Measurements from ENCODE around the gene ELK4. TPM values are rescaled to one million over a fixed set of nuclear protein-coding genes. Genes with fewer than 3 reads are reported as not detected.
"Not testable (repeated sequence)": the region's sequence is repeated elsewhere in the genome, so short reads cannot be mapped to it uniquely, and the experiment has no call there.

The ELK4 gene
- total RNA-seq, 2 donors from 2014 or later: 92.8 to 100 TPM

- no peak overlapping the region for H3K27ac Mint-ChIP-seq
- H3K27me3 Mint-ChIP-seq: peaks cover 26% of the 10 kb centered on the region
- peaks cover 6% of the 10 kb centered on the region for H3K4me1 Mint-ChIP-seq
- no peaks in the 10 kb centered on the region for H3K36me3 Mint-ChIP-seq (ENCODE audit: low read depth)
- H3K4me3 Mint-ChIP-seq: no peak overlapping the region
- no peaks in the 10 kb centered on the region for H3K9me3 ChIP-seq (ENCODE audit: control insufficient read depth, low read length, poor library complexity, severe bottlenecking)
- DNase-seq: no peak
- ATAC-seq: no peak
Observed at GRCh38 chr1:205660361-205660760, 28.6 kb upstream of the ELK4 start.

GRCh38 chr1:205658943-205659581 lies 27.3 kb upstream of the ELK4 start:
- no peaks in the 10 kb centered on the region for H3K9me3 ChIP-seq (ENCODE audit: control insufficient read depth, low read length, poor library complexity, severe bottlenecking)
- no peak overlapping the region for H3K4me3 Mint-ChIP-seq
- H3K36me3 Mint-ChIP-seq (ENCODE audit: low read depth): no peaks in the 10 kb centered on the region
- H3K27me3 Mint-ChIP-seq: peaks cover 26% of the 10 kb centered on the region
- ATAC-seq (peak; percentile 94), DNase-seq (peak; percentile 48 to 66 (median 52))
- no peak overlapping the region for H3K27ac Mint-ChIP-seq
- peaks cover 6% of the 10 kb centered on the region for H3K4me1 Mint-ChIP-seq

- no peaks in the 10 kb centered on the region for H3K36me3 Mint-ChIP-seq (ENCODE audit: low read depth)
- H3K27me3 Mint-ChIP-seq: peaks cover 19% of the 10 kb centered on the region
- ATAC-seq (no peak), DNase-seq (no peak)
- no peaks in the 10 kb centered on the region for H3K9me3 ChIP-seq (ENCODE audit: control insufficient read depth, low read length, poor library complexity, severe bottlenecking)
- no peak overlapping the region for H3K27ac Mint-ChIP-seq
- H3K4me1 Mint-ChIP-seq: peaks cover 6% of the 10 kb centered on the region
- no peak overlapping the region for H3K4me3 Mint-ChIP-seq
Observed at GRCh38 chr1:205656236-205656635, 24.4 kb upstream of the ELK4 start.

DNA sequence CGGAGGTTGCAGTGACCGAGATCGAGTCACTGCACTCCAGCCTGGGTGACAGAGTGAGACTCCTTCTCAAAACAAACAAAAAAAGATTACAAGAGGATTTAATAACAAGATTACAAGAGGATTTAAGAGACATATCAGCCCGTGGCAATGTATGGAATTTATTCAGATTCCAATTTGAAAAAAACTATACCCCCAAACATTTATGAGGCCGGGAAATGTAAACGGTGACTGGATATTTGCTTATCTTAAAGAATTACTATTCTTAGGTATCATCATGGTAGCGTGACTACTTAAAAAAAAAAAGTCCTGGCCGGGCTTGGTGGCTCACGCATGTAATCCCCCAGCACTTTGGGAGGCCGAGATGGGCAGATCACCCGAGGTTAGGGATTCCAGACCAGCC lies 21.2 kb upstream of the ELK4 start:
- H3K9me3 ChIP-seq (ENCODE audit: control insufficient read depth, low read length, poor library complexity, severe bottlenecking): no peaks in the 10 kb centered on the region
- Mint-ChIP-seq H3K36me3 (ENCODE audit: low read depth) (no peaks in the 10 kb centered on the region), H3K27me3 (peaks cover 6% of the 10 kb centered on the region), H3K27ac (no peak overlapping the region), H3K4me3 (no peak overlapping the region), H3K4me1 (no peaks in the 10 kb centered on the region)
- no peak for DNase-seq
- no peak for ATAC-seq

DNA sequence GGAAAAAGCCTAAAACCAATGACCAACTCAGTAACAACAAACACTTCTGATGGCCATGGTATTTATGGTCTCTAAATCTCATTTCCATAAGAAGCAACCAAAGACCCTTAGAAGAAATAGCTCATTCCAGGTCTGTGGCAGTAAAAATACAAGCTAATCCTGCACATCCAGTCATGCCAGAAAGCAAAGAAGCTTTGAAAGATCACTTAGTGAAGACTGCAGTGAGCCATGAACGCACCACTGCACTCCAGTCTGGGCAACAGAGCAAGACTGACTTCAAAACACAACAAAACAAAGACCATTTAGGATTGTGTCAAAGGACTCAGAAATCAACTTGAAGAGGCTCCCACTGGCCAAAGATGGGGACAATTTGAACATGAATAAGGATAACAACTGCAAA lies 18.4 kb upstream of the ELK4 start:
- H3K9me3 ChIP-seq (ENCODE audit: control insufficient read depth, low read length, poor library complexity, severe bottlenecking): no peaks in the 10 kb centered on the region
- H3K4me1 Mint-ChIP-seq: no peaks in the 10 kb centered on the region
- no peaks in the 10 kb centered on the region for H3K36me3 Mint-ChIP-seq (ENCODE audit: low read depth)

GRCh38 chr1:205645519-205645918 lies 13.7 kb upstream of the ELK4 start:
- Mint-ChIP-seq H3K36me3 (ENCODE audit: low read depth) (peaks cover 2% of the 10 kb centered on the region), H3K4me1 (no peaks in the 10 kb centered on the region), H3K27ac (peak overlapping the region; percentile 19), H3K27me3 (peaks cover 24% of the 10 kb centered on the region), H3K4me3 (no peak overlapping the region)
- ATAC-seq (no peak), DNase-seq (no peak)
- H3K9me3 ChIP-seq (ENCODE audit: control insufficient read depth, low read length, poor library complexity, severe bottlenecking): no peaks in the 10 kb centered on the region

More for the DNA sequence above, 18.4 kb upstream of the ELK4 start:
- Mint-ChIP-seq H3K4me3 (no peak overlapping the region), H3K27ac (no peak overlapping the region), H3K27me3 (peaks cover 10% of the 10 kb centered on the region)
- ATAC-seq: no peak
- DNase-seq: no peak

- DNase-seq (no peak), ATAC-seq (no peak)
- Mint-ChIP-seq H3K4me3 (no peak overlapping the region), H3K27ac (no peak overlapping the region), H3K36me3 (ENCODE audit: low read depth) (peaks cover 8% of the 10 kb centered on the region), H3K4me1 (peaks cover 5% of the 10 kb centered on the region), H3K27me3 (peaks cover 42% of the 10 kb centered on the region)
- H3K9me3 ChIP-seq (ENCODE audit: control insufficient read depth, low read length, poor library complexity, severe bottlenecking): no peaks in the 10 kb centered on the region
Observed at GRCh38 chr1:205642679-205643307, 11.0 kb upstream of the ELK4 start.

GRCh38 chr1:205639567-205639966 lies 7.8 kb upstream of the ELK4 start:
- H3K27me3 Mint-ChIP-seq: peaks cover 42% of the 10 kb centered on the region
- H3K36me3 Mint-ChIP-seq (ENCODE audit: low read depth): peaks cover 8% of the 10 kb centered on the region
- no peak overlapping the region for H3K4me3 Mint-ChIP-seq

GRCh38 chr1:205637854-205638468 lies 6.2 kb upstream of the ELK4 start:
- ATAC-seq (no peak), DNase-seq (no peak)
- Mint-ChIP-seq H3K36me3 (ENCODE audit: low read depth) (peaks cover 8% of the 10 kb centered on the region), H3K27me3 (peaks cover 42% of the 10 kb centered on the region), H3K4me1 (peaks cover 8% of the 10 kb centered on the region), H3K27ac (peak overlapping the region; percentile 59), H3K4me3 (no peak overlapping the region)
- no peaks in the 10 kb centered on the region for H3K9me3 ChIP-seq (ENCODE audit: control insufficient read depth, low read length, poor library complexity, severe bottlenecking)

More at GRCh38 chr1:205639567-205639966, 7.8 kb upstream of the ELK4 start:
- DNase-seq (no peak), ATAC-seq (no peak)
- Mint-ChIP-seq H3K4me1 (peaks cover 8% of the 10 kb centered on the region), H3K27ac (no peak overlapping the region)
- no peaks in the 10 kb centered on the region for H3K9me3 ChIP-seq (ENCODE audit: control insufficient read depth, low read length, poor library complexity, severe bottlenecking)

- no peaks in the 10 kb centered on the region for H3K9me3 ChIP-seq (ENCODE audit: control insufficient read depth, low read length, poor library complexity, severe bottlenecking)
- Mint-ChIP-seq H3K4me1 (peaks cover 8% of the 10 kb centered on the region), H3K4me3 (no peak overlapping the region), H3K27me3 (peaks cover 39% of the 10 kb centered on the region), H3K36me3 (ENCODE audit: low read depth) (peaks cover 8% of the 10 kb centered on the region), H3K27ac (no peak overlapping the region)
- no peak for DNase-seq
- ATAC-seq: no peak
Observed at GRCh38 chr1:205636732-205637131, 4.9 kb upstream of the ELK4 start.

DNA sequence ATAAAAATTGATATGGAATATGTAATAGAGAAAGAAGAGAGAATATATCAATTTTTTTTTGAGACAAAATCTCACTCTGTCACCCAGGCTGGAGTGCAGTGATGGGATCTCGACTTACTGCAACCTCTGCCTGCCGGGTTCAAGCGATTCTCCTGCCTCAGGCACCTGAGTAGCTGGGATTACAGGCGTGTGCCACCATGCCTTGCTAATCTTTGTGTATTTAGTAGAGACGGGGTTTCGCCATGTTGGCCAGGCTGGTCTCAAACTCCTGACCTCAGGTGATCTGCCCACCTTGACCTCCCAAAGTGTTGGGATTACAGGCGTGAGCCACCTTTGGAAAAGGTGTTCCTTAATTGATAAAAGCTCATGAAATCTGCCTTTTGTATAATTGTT lies 4.3 kb upstream of the ELK4 start:
- ATAC-seq; H3K9me3 ChIP-seq (ENCODE audit: control insufficient read depth, low read length, poor library complexity, severe bottlenecking); DNase-seq; H3K36me3 Mint-ChIP-seq (ENCODE audit: low read depth); H3K4me1 Mint-ChIP-seq; H3K27ac Mint-ChIP-seq: not testable (repeated sequence)
- Mint-ChIP-seq H3K27me3 (peaks cover 33% of the 10 kb centered on the region), H3K4me3 (peak overlapping the region; percentile 12)

GRCh38 chr1:205633421-205633976 lies 1.7 kb upstream of the ELK4 start:
- H3K27ac Mint-ChIP-seq: peak overlapping the region; percentile 1
- ATAC-seq: no peak
- H3K27me3 Mint-ChIP-seq: peaks cover 14% of the 10 kb centered on the region
- DNase-seq: no peak
- no peaks in the 10 kb centered on the region for H3K9me3 ChIP-seq (ENCODE audit: control insufficient read depth, low read length, poor library complexity, severe bottlenecking)
- no peak overlapping the region for H3K4me3 Mint-ChIP-seq
- H3K36me3 Mint-ChIP-seq (ENCODE audit: low read depth): no peaks in the 10 kb centered on the region
- peaks cover 11% of the 10 kb centered on the region for H3K4me1 Mint-ChIP-seq

GRCh38 chr1:205632669-205633169 lies 908 bp upstream of the ELK4 start:
- Mint-ChIP-seq H3K27me3 (peaks cover 7% of the 10 kb centered on the region), H3K27ac (peak overlapping the region; percentile 94), H3K4me3 (peak overlapping the region; percentile 85), H3K36me3 (ENCODE audit: low read depth) (no peaks in the 10 kb centered on the region), H3K4me1 (peaks cover 14% of the 10 kb centered on the region)
- DNase-seq: no peak
- no peaks in the 10 kb centered on the region for H3K9me3 ChIP-seq (ENCODE audit: control insufficient read depth, low read length, poor library complexity, severe bottlenecking)
- ATAC-seq: no peak

All from T-helper 17 cell (primary cell).